GM10248 (cell line): ENCODE data around the gene SLC4A3.
"Not testable (repeated sequence)": the region's sequence is repeated elsewhere in the genome, so short reads cannot be mapped to it uniquely, and the experiment has no call there.

Experiments
- CTCF ChIA-PET: fragments of 300-600 bp; sonication (Branson Sonifier 250); formaldehyde crosslinking; extraction: SDS; loops from one replicate; lab custom pipeline; 2021; ENCODE audit warnings: antibody characterized with exemption; lab: Yijun Ruan, JAX
- POLR2A ChIA-PET: fragments of 350-650 bp; sonication (Branson Sonifier 250); formaldehyde crosslinking; extraction: SDS; loops from one replicate; lab custom pipeline; 2020; ENCODE audit warnings: antibody characterized with exemption; lab: Yijun Ruan, JAX
- DNase-seq: peaks from one replicate; pipeline ENCODE4 v3.0.0; 2012; ENCODE audit errors: extremely low spot score
- CTCF ChIP-seq: IDR thresholded peaks from 2 replicates; pipeline ENCODE4 v1.5.1; 2012; ENCODE audit warnings: mild to moderate bottlenecking, low read depth; ENCODE audit errors: extremely low read depth, missing control alignments, control extremely low read depth

Gene SLC4A3

GRCh38 chr2:219645631-219646527, 18.4 kb downstream of the SLC4A3 start:
- ChIA-PET CTCF (interaction anchor here (1.1 to 8.9 kb wide), 6 partner anchors 9 to 116 kb away, joined by 3 to 116 read pairs (median 6); partner anchors contain the start of genes CHPF and TMEM198), POLR2A (no interaction called here)
- TF ChIP-seq CTCF, result no peak
- no peak for DNase-seq

GRCh38 chr2:219648176-219648575, 20.7 kb downstream of the SLC4A3 start:
- no peak for DNase-seq
- CTCF ChIA-PET, result interaction anchor here (0.6 to 8.9 kb wide), 2 partner anchors 106 to 119 kb away, joined by 3 to 116 read pairs; partner anchors contain the start of genes CHPF and TMEM198
- no peak for TF ChIP-seq CTCF
- POLR2A ChIA-PET, result no interaction called here

- CTCF ChIA-PET, result no interaction called here
- no peak for TF ChIP-seq CTCF
- POLR2A ChIA-PET, result no interaction called here
These were observed 21.5 kb downstream of the SLC4A3 start for GRCh38 chr2:219648963-219649362.

GRCh38 chr2:219650426-219651248, 23.2 kb downstream of the SLC4A3 start:
- no peak for DNase-seq
- no peak for TF ChIP-seq CTCF
- ChIA-PET CTCF (interaction anchor here (0.8 to 2.0 kb wide), 4 partner anchors 8 to 121 kb away, joined by 3 to 6 read pairs (median 4); no protein-coding TSS in a partner anchor), POLR2A (no interaction called here)

More at GRCh38 chr2:219648963-219649362, 21.5 kb downstream of the SLC4A3 start:
- no peak for DNase-seq

- DNase-seq, POLR2A ChIA-PET: not testable (repeated sequence)
- CTCF ChIA-PET, result interaction anchor here (1.2 to 2.0 kb wide), 5 partner anchors 37 to 122 kb away, joined by 3 to 6 read pairs (median 3); no protein-coding TSS in a partner anchor
These were observed 24.2 kb downstream of the SLC4A3 start for GRCh38 chr2:219651656-219652055.

- DNase-seq, result no peak
- ChIA-PET POLR2A (no interaction called here), CTCF (no interaction called here)
- no peak for TF ChIP-seq CTCF
These were observed 29.1 kb downstream of the SLC4A3 start for GRCh38 chr2:219656526-219656925.
